Activated naive CD4-positive, alpha-beta T cell treated with anti-CD3 and anti-CD28 coated beads, Interleukin-2, amount 10 ng/mL, durations not matched to agents 7 days and 5 days (primary cell): Measurements from ENCODE around the gene SBNO2.

ENCODE experiments used
- CTCF ChIA-PET: fragments of 350-600 bp; sonication (Branson Sonifier 250); formaldehyde crosslinking; loops from one replicate; lab custom pipeline; 2021; ENCODE audit warnings: antibody characterized with exemption; lab: Charles Lee
- DNase-seq: peaks from one replicate; pipeline ENCODE4 v3.0.0-alpha.2; 2020
- H3K27ac Mint-ChIP-seq: one replicate; pipeline ENCODE4 v1.8.0; 2021; ENCODE audit warnings: mild to moderate bottlenecking, moderate library complexity, mixed read lengths
- H3K27me3 Mint-ChIP-seq: one replicate; pipeline ENCODE4 v1.8.0; 2021; ENCODE audit warnings: mild to moderate bottlenecking, mixed read lengths
- H3K36me3 Mint-ChIP-seq: one replicate; pipeline ENCODE4 v1.8.0; 2021; ENCODE audit warnings: mixed read lengths
- H3K4me1 Mint-ChIP-seq: one replicate; pipeline ENCODE4 v1.8.0; 2021; ENCODE audit warnings: mixed read lengths
- H3K4me3 Mint-ChIP-seq: one replicate; pipeline ENCODE4 v1.8.0; 2021; ENCODE audit warnings: mild to moderate bottlenecking, moderate library complexity, mixed read lengths
- H3K9me3 Mint-ChIP-seq: one replicate; pipeline ENCODE4 v1.8.0; 2021; ENCODE audit warnings: mixed read lengths

Gene SBNO2

GRCh38 chr19:1112268-1113029 is 61.6 kb downstream of the SBNO2 start:
- H3K27me3 Mint-ChIP-seq: no peaks in the 10 kb centered on the region
- H3K27ac Mint-ChIP-seq: no peak overlapping the region
- H3K9me3 Mint-ChIP-seq: no peaks in the 10 kb centered on the region
- CTCF ChIA-PET: interaction anchor here (0.9 to 4.4 kb wide), 7 partner anchors 11 to 110 kb away, joined by 3 to 29 read pairs (median 3); no protein-coding TSS in a partner anchor
- DNase-seq: no peak
- H3K4me3 Mint-ChIP-seq: no peak overlapping the region
- H3K36me3 Mint-ChIP-seq: peaks cover 5% of the 10 kb centered on the region
- H3K4me1 Mint-ChIP-seq: peaks cover 3% of the 10 kb centered on the region

- no peaks in the 10 kb centered on the region for H3K9me3 Mint-ChIP-seq
- H3K36me3 Mint-ChIP-seq: peaks cover 5% of the 10 kb centered on the region
- DNase-seq: no peak
- peaks cover 5% of the 10 kb centered on the region for H3K4me1 Mint-ChIP-seq
- H3K4me3 Mint-ChIP-seq: no peak overlapping the region
- H3K27me3 Mint-ChIP-seq: no peaks in the 10 kb centered on the region
- CTCF ChIA-PET: interaction anchor here (0.9 to 4.4 kb wide), 4 partner anchors 81 to 111 kb away, joined by 3 to 29 read pairs (median 3); no protein-coding TSS in a partner anchor
- no peak overlapping the region for H3K27ac Mint-ChIP-seq
These were observed 62.3 kb downstream of the SBNO2 start for GRCh38 chr19:1111641-1112267.

GRCh38 chr19:1110809-1111640 is 63.0 kb downstream of the SBNO2 start:
- Mint-ChIP-seq H3K9me3 (no peaks in the 10 kb centered on the region), H3K4me1 (peaks cover 7% of the 10 kb centered on the region), H3K27me3 (no peaks in the 10 kb centered on the region), H3K4me3 (no peak overlapping the region), H3K36me3 (peaks cover 7% of the 10 kb centered on the region), H3K27ac (no peak overlapping the region)
- no peak for DNase-seq
- CTCF ChIA-PET: interaction anchor here (0.9 to 4.4 kb wide), 2 partner anchors 81 to 99 kb away, joined by 3 to 29 read pairs; no protein-coding TSS in a partner anchor

GRCh38 chr19:1109697-1110671 is 64.1 kb downstream of the SBNO2 start:
- CTCF ChIA-PET: interaction anchor here (4.4 kb wide), 1 partner anchor 82 kb away, joined by 29 read pairs; no protein-coding TSS in a partner anchor
- Mint-ChIP-seq H3K27ac (no peak overlapping the region), H3K9me3 (no peaks in the 10 kb centered on the region), H3K4me3 (no peak overlapping the region), H3K27me3 (no peaks in the 10 kb centered on the region), H3K36me3 (peaks cover 7% of the 10 kb centered on the region), H3K4me1 (peaks cover 15% of the 10 kb centered on the region)
- DNase-seq: no peak

- H3K9me3 Mint-ChIP-seq: no peaks in the 10 kb centered on the region
- H3K36me3 Mint-ChIP-seq: peaks cover 7% of the 10 kb centered on the region
- H3K27me3 Mint-ChIP-seq: no peaks in the 10 kb centered on the region
- H3K4me3 Mint-ChIP-seq: no peak overlapping the region
- no peak overlapping the region for H3K27ac Mint-ChIP-seq
- peaks cover 18% of the 10 kb centered on the region for H3K4me1 Mint-ChIP-seq
- DNase-seq: no peak
- CTCF ChIA-PET: no interaction called here
These were observed 65.0 kb downstream of the SBNO2 start for GRCh38 chr19:1109032-1109551.

- H3K4me3 Mint-ChIP-seq: no peak overlapping the region
- no peak for DNase-seq
- H3K4me1 Mint-ChIP-seq: peaks cover 19% of the 10 kb centered on the region
- CTCF ChIA-PET: no interaction called here
- H3K27ac Mint-ChIP-seq: no peak overlapping the region
- H3K27me3 Mint-ChIP-seq: no peaks in the 10 kb centered on the region
- no peaks in the 10 kb centered on the region for H3K9me3 Mint-ChIP-seq
- peaks cover 7% of the 10 kb centered on the region for H3K36me3 Mint-ChIP-seq
These were observed 65.6 kb downstream of the SBNO2 start for GRCh38 chr19:1108291-1109031.

GRCh38 chr19:1107661-1108261 is 66.3 kb downstream of the SBNO2 start:
- Mint-ChIP-seq H3K4me1 (peaks cover 24% of the 10 kb centered on the region), H3K4me3 (no peak overlapping the region), H3K36me3 (peaks cover 7% of the 10 kb centered on the region), H3K9me3 (no peaks in the 10 kb centered on the region), H3K27ac (no peak overlapping the region), H3K27me3 (no peaks in the 10 kb centered on the region)
- no peak for DNase-seq
- CTCF ChIA-PET: no interaction called here

GRCh38 chr19:1106841-1107660 is 67.0 kb downstream of the SBNO2 start:
- H3K27ac Mint-ChIP-seq: no peak overlapping the region
- no peak for DNase-seq
- CTCF ChIA-PET: no interaction called here
- no peaks in the 10 kb centered on the region for H3K27me3 Mint-ChIP-seq
- peak overlapping the region; percentile 33 for H3K4me3 Mint-ChIP-seq
- H3K4me1 Mint-ChIP-seq: peaks cover 31% of the 10 kb centered on the region
- peaks cover 7% of the 10 kb centered on the region for H3K36me3 Mint-ChIP-seq
- no peaks in the 10 kb centered on the region for H3K9me3 Mint-ChIP-seq

- no peaks in the 10 kb centered on the region for H3K27me3 Mint-ChIP-seq
- H3K4me1 Mint-ChIP-seq: peaks cover 40% of the 10 kb centered on the region
- no peaks in the 10 kb centered on the region for H3K9me3 Mint-ChIP-seq
- peak overlapping the region; percentile 73 for H3K4me3 Mint-ChIP-seq
- DNase-seq: no peak
- CTCF ChIA-PET: no interaction called here
- H3K27ac Mint-ChIP-seq: peak overlapping the region; percentile 37
- H3K36me3 Mint-ChIP-seq: peaks cover 7% of the 10 kb centered on the region
These were observed 67.9 kb downstream of the SBNO2 start for GRCh38 chr19:1105873-1106840.

- H3K4me3 Mint-ChIP-seq: peak overlapping the region; percentile 73
- H3K9me3 Mint-ChIP-seq: no peaks in the 10 kb centered on the region
- H3K27me3 Mint-ChIP-seq: no peaks in the 10 kb centered on the region
- H3K27ac Mint-ChIP-seq: peak overlapping the region; percentile 24
- CTCF ChIA-PET: interaction anchor here (0.6 kb wide), 1 partner anchor 90 kb away, joined by 3 read pairs; no protein-coding TSS in a partner anchor
- H3K4me1 Mint-ChIP-seq: peaks cover 47% of the 10 kb centered on the region
- no peak for DNase-seq
- H3K36me3 Mint-ChIP-seq: peaks cover 7% of the 10 kb centered on the region
These were observed 68.8 kb downstream of the SBNO2 start for GRCh38 chr19:1105008-1105872.
